Heart left ventricle (tissue), 16 donors: ENCODE measurements around the gene VAMP7. TPM values are rescaled to one million over a fixed set of nuclear protein-coding genes. Genes with fewer than 3 reads are reported as not detected.

Source experiments
- ATAC-seq, 4 donors: fragments of 200-7000 bp; cut with Tn5 transposase; one replicate each; pipeline ENCODE4 v1.9.1; 2020 to 2022; ENCODE audit warnings: moderate library complexity in 4 of 4, mild to moderate bottlenecking in 3 of 4, moderate number of reproducible peaks in 1 of 4
- DNase-seq, 5 donors: peaks; one replicate each; pipeline ENCODE4 v3.0.0-alpha.2; 2020
- H3K27ac ChIP-seq, 12 donors: fragments of 200-600 bp; sonication (generic) in 4 of 12; one replicate each; pipeline versions ENCODE4 v1.5.0 to v1.8.0; 2016 to 2022; ENCODE audit warnings: mild to moderate bottlenecking in 2 of 12
- H3K27me3 ChIP-seq, 9 donors: fragments of 200-600 bp; sonication (generic) in 2 of 9; one replicate each; pipeline versions ENCODE4 v1.5.1 to v1.8.0; 2016 to 2022; ENCODE audit warnings: mild to moderate bottlenecking in 3 of 9
- H3K36me3 ChIP-seq, 9 donors: fragments of 200-600 bp; sonication (generic) in 2 of 9; one replicate each; pipeline versions ENCODE4 v1.5.0 to v1.8.0; 2018 to 2022; ENCODE audit warnings: mild to moderate bottlenecking in 2 of 9
- H3K4me1 ChIP-seq, 12 donors: fragments of 200-600 bp; sonication (generic) in 4 of 12; one replicate each; pipeline versions ENCODE4 v1.5.0 to v1.8.0; 2016 to 2022; ENCODE audit warnings: mild to moderate bottlenecking in 3 of 12
- H3K4me3 ChIP-seq, 12 donors: fragments of 200-600 bp; sonication (generic) in 4 of 12; one replicate each; pipeline versions ENCODE4 v1.5.0 to v1.8.0; 2017 to 2022; ENCODE audit warnings: mild to moderate bottlenecking in 9 of 12, moderate library complexity in 4 of 12
- H3K9me3 ChIP-seq, 12 donors: fragments of 200-600 bp; sonication (generic) in 4 of 12; one replicate each; pipeline versions ENCODE4 v1.5.0 to v1.8.0; 2016 to 2022; ENCODE audit warnings: mild to moderate bottlenecking in 1 of 12
- POLR2A ChIP-seq, 2 donors: fragments of 450-650 bp; IDR thresholded peaks; one replicate each; pipeline ENCODE4 v1.6.1; 2017; ENCODE audit warnings: antibody characterized with exemption in 2 of 2, mild to moderate bottlenecking in 2 of 2, moderate library complexity in 2 of 2
- whole genome bisulfite sequencing, 4 donors: extraction: QIAGEN DNeasy Blood & Tissue Kit in 2 of 4; methylation state at CpG; one replicate each; pipeline versions ENCODE4 v1.1.5 to v1.1.7; 2013 to 2018; 5-methylcytosine and 5-hydroxymethylcytosine counted together
- intact Hi-C, 10 donors: fragments of 100-400 bp; cut with DNase I; formaldehyde crosslinking; loops; one replicate each; pipeline versions ENCODE4 v1.11.1 to v1.14.2; 2022
- polyA plus RNA-seq, 2 donors: library from polyadenylated mRNA; stranded (reverse); fragments of 200-250 nt; gene quantifications; one replicate each; pipeline ENCODE4 v1.2.3, GENCODE V29; 2013
- total RNA-seq, 9 donors: library from RNA; depleted of rRNA in 2 of 9; stranded (reverse); fragments of >200 nt in 2 of 9; fragmentation: NEBNext Ultra II Directional in 3 of 9; extraction: Animal tissue kit (Norgen Biotek cat#: 25700) in 3 of 9; gene quantifications; one replicate each; pipeline versions ENCODE4 v1.1.0 to v1.2.4, GENCODE V29; 2016 to 2023
- TF ChIP-seq, protein P1 (sequence below), 12 donors: fragments of 200-600 bp; sonication (generic) in 4 of 12; IDR thresholded peaks; one replicate each; pipeline versions ENCODE4 v1.5.0 to v1.8.0; 2018 to 2022; ENCODE audit warnings: antibody characterized with exemption in 12 of 12, mild to moderate bottlenecking in 5 of 12
- donor health status: ischemic (EF 13 %, LVEDD 7.1; RV severe dilation, severe dysfunction).
- donor health status: healthy with polysubstance abuse.
- donor health status: DM: no; HTN: yes; CAD: no.
- donor health status: DM: no; HTN: no; CAD: no.
- donor health status: ischemic (EF 25% LVEDD 6.9; RV normal size, moderate dysfunction).
- donor health status: ischemic (EF 25% LVEDD 5.7; RV mildly dilated, moderate dysfunction).
- donor health status: healthy.
- donor health status: DM: yes; HTN: yes; CAD: no.
- donor health status: ischemic (EF 35%, LVEDD 5.7; RV mildly dilated, moderate dysfunction).
- donor health status: nonischemic (EF 11% LVEDD 7.7; RV severe dilation, severe dysfunction).
- donor health status: DM: yes; HTN: yes; CAD: no.
- donor health status: PGD.
- donor health status: ischemic (EF 29% LVEDD 5.4; RV normal size, mild dysfunction).
- donor health status: nonischemic (EF 23%, LVEDD 6.1; RV moderate dilation, normal function).

Gene VAMP7
- total and polyA plus RNA-seq, 11 donors: 11.2 to 40.8 (median 24.3) TPM

DNA sequence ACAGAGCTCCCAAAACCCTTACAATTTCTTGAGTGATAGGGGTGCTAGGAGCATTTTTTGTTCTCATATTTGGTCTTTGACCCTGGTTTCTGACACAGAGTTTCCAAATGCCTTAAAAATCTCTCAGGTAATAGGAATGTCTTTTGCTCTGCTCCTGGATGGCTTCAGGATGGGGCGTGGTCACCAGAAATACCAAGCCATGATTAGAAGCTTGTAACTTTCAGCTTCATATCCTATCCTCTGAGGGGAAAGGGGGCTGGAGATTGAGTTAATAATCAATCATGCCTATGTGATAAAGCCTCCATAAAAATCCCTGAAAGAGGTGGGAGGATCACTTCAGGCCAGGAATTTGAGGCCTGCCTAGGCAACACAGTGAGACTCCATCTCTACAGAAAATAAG lies 81.8 kb downstream of the VAMP7 start:
- WGBS, 4 donors: 24 to 34% (median 31%) methylated on average over 1 of the region's 1 CpG
- intact Hi-C loops: no loop called here

DNA sequence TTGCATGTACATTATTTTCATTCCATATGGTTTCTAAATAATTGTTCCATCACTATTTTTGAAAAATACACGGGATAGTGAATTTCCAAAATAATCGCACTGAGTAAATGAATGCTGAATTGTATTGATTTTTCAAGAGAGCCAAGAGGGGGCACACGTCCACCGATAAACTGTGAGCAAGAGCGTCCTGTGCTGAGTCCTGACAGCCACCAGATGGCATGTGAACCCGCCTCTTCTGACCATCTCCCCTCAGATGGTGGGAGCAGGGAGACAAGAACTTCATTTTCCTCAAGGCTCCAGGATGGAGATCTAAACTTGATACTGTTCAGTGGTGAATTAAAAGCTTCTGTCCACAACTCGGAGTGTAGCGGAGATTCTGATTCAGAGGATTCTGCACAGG lies 85.7 kb downstream of the VAMP7 start:
- Histone ChIP-seq H3K36me3 (no peaks in the 10 kb centered on the region), H3K4me1 (no peaks in the 10 kb centered on the region), H3K4me3 (no peak overlapping the region), H3K9me3 (peaks cover 0 to 27% (median 3%) of the 10 kb centered on the region in 12 donors), H3K27ac (no peak overlapping the region), H3K27me3 (peaks cover 0 to 9% (median 0%) of the 10 kb centered on the region in 9 donors)
- DNase-seq (no peak), ATAC-seq (no peak)
- TF ChIP-seq, protein P1, sequence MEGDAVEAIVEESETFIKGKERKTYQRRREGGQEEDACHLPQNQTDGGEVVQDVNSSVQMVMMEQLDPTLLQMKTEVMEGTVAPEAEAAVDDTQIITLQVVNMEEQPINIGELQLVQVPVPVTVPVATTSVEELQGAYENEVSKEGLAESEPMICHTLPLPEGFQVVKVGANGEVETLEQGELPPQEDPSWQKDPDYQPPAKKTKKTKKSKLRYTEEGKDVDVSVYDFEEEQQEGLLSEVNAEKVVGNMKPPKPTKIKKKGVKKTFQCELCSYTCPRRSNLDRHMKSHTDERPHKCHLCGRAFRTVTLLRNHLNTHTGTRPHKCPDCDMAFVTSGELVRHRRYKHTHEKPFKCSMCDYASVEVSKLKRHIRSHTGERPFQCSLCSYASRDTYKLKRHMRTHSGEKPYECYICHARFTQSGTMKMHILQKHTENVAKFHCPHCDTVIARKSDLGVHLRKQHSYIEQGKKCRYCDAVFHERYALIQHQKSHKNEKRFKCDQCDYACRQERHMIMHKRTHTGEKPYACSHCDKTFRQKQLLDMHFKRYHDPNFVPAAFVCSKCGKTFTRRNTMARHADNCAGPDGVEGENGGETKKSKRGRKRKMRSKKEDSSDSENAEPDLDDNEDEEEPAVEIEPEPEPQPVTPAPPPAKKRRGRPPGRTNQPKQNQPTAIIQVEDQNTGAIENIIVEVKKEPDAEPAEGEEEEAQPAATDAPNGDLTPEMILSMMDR (IDR thresholded peaks at IDR 0.05): peak in 4 of 12 donors; percentile 8 to 52 (median 24)
- TF ChIP-seq POLR2A (IDR thresholded peaks at IDR 0.05): no peak
- intact Hi-C loops: no loop called here
- WGBS, 4 donors: 44 to 47% (median 47%) methylated on average over 8 of the region's 8 CpGs

More for the DNA sequence above, 81.8 kb downstream of the VAMP7 start:
- no peak for ATAC-seq
- H3K4me3 ChIP-seq: no peak overlapping the region
- no peaks in the 10 kb centered on the region for H3K36me3 ChIP-seq
- no peaks in the 10 kb centered on the region for H3K4me1 ChIP-seq
- DNase-seq: no peak
- peaks cover 0 to 10% (median 0%) of the 10 kb centered on the region in 9 donors for H3K27me3 ChIP-seq
- H3K9me3 ChIP-seq: peaks cover 0 to 17% (median 3%) of the 10 kb centered on the region in 12 donors
- no peak overlapping the region for H3K27ac ChIP-seq
- TF ChIP-seq, protein P1 (IDR thresholded peaks at IDR 0.05): no peak
- TF ChIP-seq POLR2A (IDR thresholded peaks at IDR 0.05): no peak

DNA sequence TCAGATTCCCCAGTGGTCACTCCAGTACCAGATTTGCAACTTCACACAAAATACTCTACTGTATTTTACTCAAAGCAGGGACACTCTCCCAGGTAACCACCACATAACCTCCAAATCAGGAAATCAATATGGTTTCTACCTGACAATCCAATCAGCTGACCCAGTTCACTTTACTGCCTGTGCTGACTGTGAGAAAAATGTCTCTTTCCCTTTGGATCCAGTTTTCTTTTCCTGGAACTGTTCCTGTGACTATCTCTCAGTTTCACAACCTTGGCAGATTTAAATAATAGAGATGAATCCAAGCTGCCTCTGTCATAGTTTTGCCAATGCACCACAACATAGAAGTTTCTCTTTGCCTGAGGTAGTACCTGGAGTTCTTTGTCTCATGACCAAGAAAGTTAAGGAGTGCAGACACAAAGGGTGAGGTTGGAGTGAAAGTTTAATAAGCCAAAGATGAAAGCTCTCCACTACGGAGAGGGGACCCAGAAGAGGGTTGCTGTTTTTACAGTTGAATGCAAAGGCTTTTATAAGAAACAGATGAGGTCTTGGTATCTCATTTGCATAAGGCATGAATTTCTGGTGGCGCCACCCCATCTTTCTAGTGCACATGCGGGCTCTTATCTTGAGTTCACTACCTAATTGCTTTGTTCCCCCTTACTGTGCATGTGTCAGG lies 86.6 kb downstream of the VAMP7 start:
- no peak for ATAC-seq
- Histone ChIP-seq H3K27me3 (peaks cover 0 to 6% (median 0%) of the 10 kb centered on the region in 9 donors), H3K27ac (no peak overlapping the region), H3K36me3 (no peaks in the 10 kb centered on the region), H3K4me3 (no peak overlapping the region), H3K4me1 (no peaks in the 10 kb centered on the region), H3K9me3 (peaks cover 0 to 26% (median 3%) of the 10 kb centered on the region in 12 donors)
- intact Hi-C loops: no loop called here
- no peak for TF ChIP-seq POLR2A (IDR thresholded peaks at IDR 0.05)
- WGBS, 4 donors: 66 to 83% (median 72%) methylated on average over 3 of the region's 3 CpGs
- no peak for DNase-seq

DNA sequence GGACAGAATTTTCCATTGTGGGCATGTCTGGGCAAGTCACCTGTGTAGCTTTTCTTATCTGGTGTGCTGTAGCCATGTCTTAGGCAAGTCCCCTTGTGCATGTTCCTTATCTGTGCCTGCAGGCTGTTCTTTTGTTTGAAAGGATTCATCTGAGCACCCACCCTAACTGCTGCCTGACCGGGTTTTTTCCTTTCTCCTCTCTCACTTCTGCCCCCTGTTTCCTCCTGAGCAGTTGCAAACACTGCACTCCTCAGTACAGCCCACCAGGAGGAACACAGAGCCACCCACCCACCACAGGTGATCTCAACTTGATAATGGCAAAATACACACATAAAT lies 87.1 kb downstream of the VAMP7 start:
- Histone ChIP-seq H3K27me3 (peaks cover 0 to 6% (median 0%) of the 10 kb centered on the region in 9 donors), H3K9me3 (peaks cover 0 to 21% (median 3%) of the 10 kb centered on the region in 12 donors), H3K27ac (no peak overlapping the region), H3K4me1 (no peaks in the 10 kb centered on the region), H3K4me3 (no peak overlapping the region), H3K36me3 (no peaks in the 10 kb centered on the region)
- intact Hi-C loops: no loop called here
- WGBS, 4 donors: 9 to 45% (median 26%) methylated on average over 1 of the region's 1 CpG
- no peak for TF ChIP-seq POLR2A (IDR thresholded peaks at IDR 0.05)
- TF ChIP-seq, protein P1 (IDR thresholded peaks at IDR 0.05): no peak
- no peak for ATAC-seq
- no peak for DNase-seq

DNA sequence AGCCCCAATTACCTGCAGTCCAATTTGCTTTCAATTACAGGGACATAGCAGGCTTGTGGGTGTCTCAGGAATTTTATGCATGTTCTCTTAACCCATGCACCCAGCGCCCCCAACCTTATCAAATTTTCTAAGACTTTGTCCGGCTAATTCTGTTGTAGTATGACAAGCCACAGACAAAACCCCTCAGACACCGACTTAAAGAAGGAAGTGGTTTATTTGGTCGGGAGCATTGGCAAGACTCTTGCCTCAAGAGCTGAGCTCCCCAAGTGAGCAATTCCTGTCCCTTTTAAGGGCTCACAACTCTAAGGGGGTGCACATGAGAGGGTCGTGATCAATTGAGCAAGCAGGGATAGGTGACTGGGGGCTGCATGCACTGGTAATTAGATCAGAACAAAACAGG lies 87.6 kb downstream of the VAMP7 start:
- DNase-seq (no peak), ATAC-seq (no peak)
- no peak overlapping the region for H3K27ac ChIP-seq
- no peaks in the 10 kb centered on the region for H3K4me1 ChIP-seq
- H3K36me3 ChIP-seq: no peaks in the 10 kb centered on the region
- TF ChIP-seq POLR2A (IDR thresholded peaks at IDR 0.05): no peak
- TF ChIP-seq, protein P1 (IDR thresholded peaks at IDR 0.05): no peak
- intact Hi-C loops: no loop called here
- no peak overlapping the region for H3K4me3 ChIP-seq
- H3K9me3 ChIP-seq: peaks cover 0 to 16% (median under 1%) of the 10 kb centered on the region in 12 donors
- H3K27me3 ChIP-seq: peaks cover 0 to 6% (median 0%) of the 10 kb centered on the region in 9 donors
- 32 to 43% (median 37%) methylated on average over 5 of the region's 5 CpGs for WGBS, 4 donors
